HEK293 (cell line): ENCODE data around the gene LMO2.

Source experiments
- BCL11B ChIP-seq: fragments of 450-650 bp; formaldehyde crosslinking; IDR thresholded peaks from 2 replicates; pipeline ENCODE4 v1.5.1; 2016; ENCODE audit warnings: low read depth, missing biosample characterization, missing genetic modification characterization
- CTCF ChIP-seq: fragments of 450-650 bp; formaldehyde crosslinking; IDR thresholded peaks from 2 replicates; pipeline ENCODE4 v1.5.1; 2016; ENCODE audit warnings: missing biosample characterization, missing genetic modification characterization
- GLI4 ChIP-seq: fragments of 450-650 bp; formaldehyde crosslinking; IDR thresholded peaks from 2 replicates; pipeline ENCODE4 v1.5.1; 2016; ENCODE audit warnings: missing biosample characterization, missing genetic modification characterization
- SETDB1 ChIP-seq: IDR thresholded peaks from one replicate; pipeline ENCODE4 v1.6.1; 2017; ENCODE audit warnings: mild to moderate bottlenecking, low read length, moderate library complexity, mixed read lengths; ENCODE audit not compliant: insufficient read length
- SP7 ChIP-seq: fragments of 450-650 bp; formaldehyde crosslinking; IDR thresholded peaks from 2 replicates; pipeline ENCODE4 v1.5.1; 2016; ENCODE audit warnings: missing biosample characterization, missing genetic modification characterization
- YY1 ChIP-seq: fragments of 450-650 bp; formaldehyde crosslinking; IDR thresholded peaks from 2 replicates; pipeline ENCODE4 v1.5.1; 2018; ENCODE audit warnings: missing biosample characterization, missing genetic modification characterization
- ZBTB1 ChIP-seq: fragments of 450-650 bp; formaldehyde crosslinking; IDR thresholded peaks from 2 replicates; pipeline ENCODE4 v1.5.1; 2016; ENCODE audit warnings: missing biosample characterization, missing genetic modification characterization
- ZBTB49 ChIP-seq: fragments of 450-650 bp; formaldehyde crosslinking; IDR thresholded peaks from 2 replicates; pipeline ENCODE4 v1.5.1; 2016; ENCODE audit warnings: missing biosample characterization, missing genetic modification characterization, low read depth
- ZNF138 ChIP-seq: fragments of 450-650 bp; formaldehyde crosslinking; IDR thresholded peaks from 2 replicates; pipeline ENCODE4 v1.5.1; 2016; ENCODE audit warnings: missing biosample characterization, missing genetic modification characterization, borderline replicate concordance
- ZNF175 ChIP-seq: fragments of 450-650 bp; formaldehyde crosslinking; IDR thresholded peaks from 2 replicates; pipeline ENCODE4 v1.5.1; 2016; ENCODE audit warnings: missing biosample characterization, missing genetic modification characterization
- ZNF23 ChIP-seq: fragments of 450-650 bp; formaldehyde crosslinking; IDR thresholded peaks from 2 replicates; pipeline ENCODE4 v1.5.1; 2016; ENCODE audit warnings: missing biosample characterization, missing genetic modification characterization, borderline replicate concordance
- ZXDB ChIP-seq: fragments of 450-650 bp; formaldehyde crosslinking; IDR thresholded peaks from 2 replicates; pipeline ENCODE4 v1.5.1; 2016; ENCODE audit warnings: missing biosample characterization, missing genetic modification characterization
- TF ChIP-seq, protein P1 (sequence below): sonication (generic); formaldehyde crosslinking; IDR thresholded peaks from 2 replicates; pipeline ENCODE4 v1.8.1; 2022; ENCODE audit warnings: mild to moderate bottlenecking, moderate library complexity, missing genetic modification reagents
- TF ChIP-seq, protein P2 (sequence below): fragments of 450-650 bp; formaldehyde crosslinking; IDR thresholded peaks from 2 replicates; pipeline ENCODE4 v1.5.1; 2016; ENCODE audit warnings: missing biosample characterization, missing genetic modification characterization

DNA sequence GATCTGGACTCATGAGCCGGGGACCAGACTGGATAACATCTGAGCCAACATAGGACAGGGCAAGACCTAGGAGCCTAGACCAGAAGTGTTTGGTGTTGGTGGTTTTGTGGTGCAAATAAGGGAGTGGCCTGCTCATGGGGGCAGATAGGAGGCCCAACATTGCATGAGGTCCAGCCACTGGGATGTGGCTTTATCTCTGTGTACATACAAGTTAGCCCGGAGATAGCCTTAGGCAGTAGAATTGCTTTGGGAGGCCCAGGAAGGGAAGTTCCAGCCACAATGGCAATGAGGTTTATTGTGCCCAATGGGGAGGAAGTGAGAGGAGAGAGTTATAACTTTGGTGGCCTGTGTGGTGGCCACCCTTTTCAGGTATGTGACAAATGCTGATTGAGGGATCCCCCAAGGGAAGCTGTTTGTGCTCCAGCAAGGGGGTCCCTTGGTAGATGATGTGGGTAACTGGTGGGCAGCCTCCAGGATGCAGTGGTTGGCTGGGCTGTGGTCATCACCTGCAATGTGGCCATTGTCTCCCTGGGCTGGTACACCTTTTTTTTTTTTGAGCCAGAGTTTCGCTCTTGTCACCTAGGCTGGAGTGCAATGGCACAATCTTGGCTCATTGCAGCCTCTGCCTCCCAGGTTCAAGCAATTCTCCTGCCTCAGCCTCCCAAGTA lies 6.4 kb downstream of the LMO2 start:
- TF ChIP-seq ZBTB1 (tag by site-specific recombination) = no peak
- TF ChIP-seq SETDB1 = no peak
- no peak for TF ChIP-seq GLI4 (tag by site-specific recombination)
- TF ChIP-seq ZBTB49 (tag by site-specific recombination) = no peak
- no peak for TF ChIP-seq SP7
- TF ChIP-seq CTCF (tag by site-specific recombination) = no peak
- TF ChIP-seq YY1 = no peak
- TF ChIP-seq, protein P1, sequence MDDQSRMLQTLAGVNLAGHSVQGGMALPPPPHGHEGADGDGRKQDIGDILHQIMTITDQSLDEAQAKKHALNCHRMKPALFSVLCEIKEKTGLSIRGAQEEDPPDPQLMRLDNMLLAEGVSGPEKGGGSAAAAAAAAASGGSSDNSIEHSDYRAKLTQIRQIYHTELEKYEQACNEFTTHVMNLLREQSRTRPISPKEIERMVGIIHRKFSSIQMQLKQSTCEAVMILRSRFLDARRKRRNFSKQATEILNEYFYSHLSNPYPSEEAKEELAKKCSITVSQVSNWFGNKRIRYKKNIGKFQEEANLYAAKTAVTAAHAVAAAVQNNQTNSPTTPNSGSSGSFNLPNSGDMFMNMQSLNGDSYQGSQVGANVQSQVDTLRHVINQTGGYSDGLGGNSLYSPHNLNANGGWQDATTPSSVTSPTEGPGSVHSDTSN (CRISPR knock-in tag) = no peak
- TF ChIP-seq ZNF23 (tag by site-specific recombination) = no peak
- no peak for TF ChIP-seq ZNF175 (tag by site-specific recombination)
- TF ChIP-seq BCL11B (tag by site-specific recombination) = no peak
- no peak for TF ChIP-seq ZNF138 (tag by site-specific recombination)
- TF ChIP-seq ZXDB (tag by site-specific recombination) = no peak
- TF ChIP-seq, protein P2, sequence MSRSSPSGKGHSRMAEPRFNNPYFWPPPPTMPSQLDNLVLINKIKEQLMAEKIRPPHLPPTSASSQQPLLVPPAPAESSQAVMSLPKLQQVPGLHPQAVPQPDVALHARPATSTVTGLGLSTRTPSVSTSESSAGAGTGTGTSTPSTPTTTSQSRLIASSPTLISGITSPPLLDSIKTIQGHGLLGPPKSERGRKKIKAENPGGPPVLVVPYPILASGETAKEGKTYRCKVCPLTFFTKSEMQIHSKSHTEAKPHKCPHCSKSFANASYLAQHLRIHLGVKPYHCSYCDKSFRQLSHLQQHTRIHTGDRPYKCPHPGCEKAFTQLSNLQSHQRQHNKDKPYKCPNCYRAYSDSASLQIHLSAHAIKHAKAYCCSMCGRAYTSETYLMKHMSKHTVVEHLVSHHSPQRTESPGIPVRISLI (tag by site-specific recombination) = no peak
